Adipocyte (in vitro differentiated cells): ENCODE measurements around the gene GRIA3.
A peak's percentile ranks its signal among the peaks of the same experiment; 100 is the strongest.
"Not testable (repeated sequence)": the region's sequence is repeated elsewhere in the genome, so short reads cannot be mapped to it uniquely, and the experiment has no call there.

Experiments
- DNase-seq: peaks from one replicate; pipeline ENCODE4 v3.0.0-alpha.2; 2015; ENCODE audit warnings: low read depth
- H3K27me3 ChIP-seq: replicated peaks from 2 replicates; pipeline ENCODE4 v1.7.0; 2013; ENCODE audit warnings: mild to moderate bottlenecking, low read length, moderate library complexity; ENCODE audit not compliant: control insufficient read depth, insufficient read depth
- H3K36me3 ChIP-seq: 2 replicates; pipeline ENCODE4 v1.7.0; 2013; ENCODE audit warnings: low read length, mild to moderate bottlenecking, moderate library complexity; ENCODE audit not compliant: control insufficient read depth, insufficient read depth, severe bottlenecking
- H3K4me1 ChIP-seq: 2 replicates; pipeline ENCODE4 v1.7.0; 2013; ENCODE audit warnings: mild to moderate bottlenecking, low read length, moderate library complexity; ENCODE audit not compliant: control insufficient read depth, insufficient read depth
- H3K4me3 ChIP-seq: 2 replicates; pipeline ENCODE4 v1.7.0; 2013; ENCODE audit warnings: mild to moderate bottlenecking, low read length, moderate library complexity
- H3K9ac ChIP-seq: 2 replicates; pipeline ENCODE4 v1.7.0; 2013; ENCODE audit warnings: mild to moderate bottlenecking, low read length, moderate library complexity
- H3K9me3 ChIP-seq: 2 replicates; pipeline ENCODE4 v1.7.0; 2013; ENCODE audit warnings: mild to moderate bottlenecking, low read length, moderate library complexity; ENCODE audit not compliant: control insufficient read depth

Gene GRIA3

DNA sequence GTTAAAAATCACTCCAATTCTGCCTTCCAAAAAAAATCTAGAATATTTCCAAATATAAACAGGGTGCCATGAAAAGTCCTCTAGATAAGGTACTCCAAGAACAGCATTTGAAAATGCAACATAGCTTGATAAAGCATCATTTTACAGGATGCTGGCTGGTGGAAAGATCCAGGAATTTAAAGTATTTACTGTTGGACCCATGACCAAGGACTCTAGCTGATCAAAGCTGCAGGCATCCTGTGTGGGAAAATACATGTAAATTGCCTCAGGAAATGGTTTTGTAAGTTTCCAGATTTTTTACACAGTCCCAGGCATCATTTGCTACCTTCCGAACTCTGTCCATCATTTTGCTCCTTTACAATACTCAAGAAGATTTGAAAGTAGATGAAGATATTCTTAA, 164.4 kb downstream of the GRIA3 start:
- DNase-seq: peak; percentile 28
- H3K9me3 ChIP-seq: no peaks in the 10 kb centered on the region
- no peak overlapping the region for H3K9ac ChIP-seq
- no peaks in the 10 kb centered on the region for H3K36me3 ChIP-seq
- no peaks in the 10 kb centered on the region for H3K4me1 ChIP-seq
- H3K4me3 ChIP-seq: no peak overlapping the region
- peaks cover 3% of the 10 kb centered on the region for H3K27me3 ChIP-seq

DNA sequence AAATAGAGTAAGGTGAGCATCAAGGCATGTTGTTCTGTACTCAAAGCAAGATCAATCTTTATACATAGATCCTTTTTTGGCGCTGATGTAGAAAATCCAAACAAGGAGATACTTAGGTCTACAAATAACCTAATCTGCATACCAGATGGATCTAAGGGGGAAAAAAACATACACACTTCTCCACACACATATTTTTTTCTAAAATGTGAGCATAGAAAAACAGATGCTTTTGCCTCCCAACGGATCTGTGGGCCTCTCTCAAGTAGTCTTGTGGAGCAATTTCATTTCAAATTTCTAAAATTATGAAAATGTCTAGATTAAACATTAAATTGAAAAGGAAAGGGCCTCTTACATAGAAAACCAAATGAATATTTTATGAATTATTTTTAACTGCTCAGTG, 166.1 kb downstream of the GRIA3 start:
- Histone ChIP-seq H3K36me3 (no peaks in the 10 kb centered on the region), H3K9me3 (no peaks in the 10 kb centered on the region), H3K9ac (no peak overlapping the region), H3K27me3 (peaks cover 3% of the 10 kb centered on the region), H3K4me1 (peaks cover 7% of the 10 kb centered on the region), H3K4me3 (no peak overlapping the region)
- DNase-seq: no peak

DNA sequence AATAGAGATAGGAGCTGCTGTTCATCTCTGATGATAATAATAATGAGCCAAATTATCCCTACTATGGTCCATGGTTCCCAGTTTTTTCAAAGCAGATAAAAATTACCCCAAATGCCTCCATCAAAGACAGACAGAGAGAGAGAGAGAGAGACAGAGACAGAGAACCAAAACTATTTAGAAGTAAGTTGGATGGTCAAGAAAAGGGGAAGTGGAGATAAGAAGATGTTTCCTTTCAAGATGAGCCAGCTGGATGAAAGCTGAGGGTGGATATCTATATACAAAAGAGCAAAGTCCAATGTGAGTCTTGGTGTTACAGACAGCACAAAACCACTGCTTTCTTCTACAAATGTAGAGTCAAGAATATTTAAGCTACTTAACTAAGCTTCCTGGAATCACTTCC, 173.9 kb downstream of the GRIA3 start:
- Histone ChIP-seq H3K4me1 (peaks cover 7% of the 10 kb centered on the region), H3K27me3 (no peaks in the 10 kb centered on the region), H3K4me3 (no peak overlapping the region), H3K9me3 (no peaks in the 10 kb centered on the region), H3K36me3 (peaks cover 4% of the 10 kb centered on the region), H3K9ac (no peak overlapping the region)
- DNase-seq: no peak

DNA sequence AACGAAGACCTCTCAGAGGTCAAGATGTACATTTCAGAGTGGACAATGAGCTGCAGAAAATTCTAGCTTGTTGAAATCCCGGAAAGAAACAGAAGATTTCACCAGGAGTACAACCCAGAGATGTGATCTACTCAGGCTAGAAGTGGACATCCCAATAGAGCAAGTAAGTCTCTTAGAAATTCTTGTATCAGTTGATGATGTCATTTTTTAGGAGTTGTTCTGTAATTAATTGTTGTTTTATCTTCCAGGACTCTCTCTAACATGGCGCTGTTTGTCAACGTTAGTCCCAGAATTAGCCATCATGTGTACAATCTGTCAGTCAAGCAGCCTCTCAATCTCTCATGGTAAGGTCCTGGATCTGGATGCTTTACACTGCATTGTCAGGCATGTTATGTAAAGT, 174.4 kb downstream of the GRIA3 start:
- DNase-seq: no peak

DNA sequence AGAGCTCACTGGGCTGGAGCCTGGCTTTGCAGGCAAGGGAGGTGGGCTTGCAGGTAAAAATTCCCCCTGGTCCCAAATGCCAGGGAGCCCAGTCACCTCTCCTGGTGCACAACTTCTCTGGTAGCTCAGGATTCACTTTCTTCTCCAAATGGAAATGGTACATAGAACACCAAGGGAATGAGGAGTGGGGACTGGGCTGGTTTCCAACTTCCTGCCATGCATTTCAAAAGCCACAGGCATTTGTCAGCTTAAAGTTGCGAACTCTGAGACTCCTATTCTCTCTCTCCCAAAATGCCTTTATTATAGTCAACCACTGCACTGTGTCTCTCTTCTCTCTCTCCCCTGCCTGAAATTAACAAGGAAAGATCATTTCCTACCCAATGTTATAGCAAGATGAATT, 177.3 kb downstream of the GRIA3 start:
- Histone ChIP-seq H3K9ac (no peak overlapping the region), H3K27me3 (no peaks in the 10 kb centered on the region), H3K36me3 (peaks cover 4% of the 10 kb centered on the region), H3K4me1 (no peaks in the 10 kb centered on the region), H3K4me3 (no peak overlapping the region), H3K9me3 (no peaks in the 10 kb centered on the region)
- peak; percentile 47 for DNase-seq

More for the DNA sequence above, 174.4 kb downstream of the GRIA3 start:
- Histone ChIP-seq H3K4me3 (no peak overlapping the region), H3K9me3 (no peaks in the 10 kb centered on the region), H3K27me3 (no peaks in the 10 kb centered on the region), H3K36me3 (peaks cover 4% of the 10 kb centered on the region), H3K9ac (no peak overlapping the region), H3K4me1 (peaks cover 7% of the 10 kb centered on the region)

DNA sequence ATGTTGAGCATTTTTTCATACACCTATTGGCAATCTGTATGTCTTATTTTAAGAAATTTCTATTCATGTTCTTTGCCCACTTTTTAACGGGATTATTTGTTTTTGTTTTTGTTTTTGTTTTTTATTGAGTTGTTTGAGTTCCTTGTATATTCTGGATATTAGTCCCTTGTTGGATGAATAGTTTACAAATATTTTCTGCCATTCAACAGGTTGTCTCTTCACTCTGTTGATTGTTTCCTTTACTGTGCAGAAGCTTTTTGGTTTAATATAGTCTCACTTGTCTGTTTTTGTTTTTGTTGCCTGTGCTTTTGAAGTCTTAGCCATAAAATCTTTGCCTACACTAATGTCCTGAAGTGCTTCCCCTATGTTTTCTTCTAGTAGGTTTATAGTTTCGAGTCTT, 202.1 kb downstream of the GRIA3 start:
- not testable (repeated sequence) for H3K9ac ChIP-seq, H3K4me3 ChIP-seq, H3K9me3 ChIP-seq, H3K27me3 ChIP-seq, DNase-seq, H3K4me1 ChIP-seq, H3K36me3 ChIP-seq

DNA sequence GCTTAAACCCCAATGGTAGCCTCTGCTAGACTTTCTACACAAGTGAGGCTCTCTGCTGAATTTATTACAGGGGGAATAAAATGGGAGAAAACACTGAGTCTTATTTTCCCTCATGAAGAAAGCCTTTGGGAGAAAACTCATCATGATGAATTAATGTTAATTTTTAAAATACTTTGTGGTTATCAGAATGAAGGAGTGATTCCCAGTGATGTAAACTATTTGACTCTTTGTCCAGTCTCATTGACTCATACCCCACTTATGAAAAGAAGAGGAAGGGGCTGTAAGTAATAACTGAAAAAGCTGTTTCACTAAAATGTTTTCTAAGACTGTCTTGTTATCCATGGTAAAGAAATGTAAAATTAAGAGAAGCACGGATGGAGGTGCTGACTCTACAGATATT, 208.8 kb downstream of the GRIA3 start:
- Histone ChIP-seq H3K9ac (no peak overlapping the region), H3K4me1 (no peaks in the 10 kb centered on the region), H3K36me3 (no peaks in the 10 kb centered on the region), H3K27me3 (no peaks in the 10 kb centered on the region), H3K9me3 (peaks cover 7% of the 10 kb centered on the region), H3K4me3 (no peak overlapping the region)
- DNase-seq: no peak

DNA sequence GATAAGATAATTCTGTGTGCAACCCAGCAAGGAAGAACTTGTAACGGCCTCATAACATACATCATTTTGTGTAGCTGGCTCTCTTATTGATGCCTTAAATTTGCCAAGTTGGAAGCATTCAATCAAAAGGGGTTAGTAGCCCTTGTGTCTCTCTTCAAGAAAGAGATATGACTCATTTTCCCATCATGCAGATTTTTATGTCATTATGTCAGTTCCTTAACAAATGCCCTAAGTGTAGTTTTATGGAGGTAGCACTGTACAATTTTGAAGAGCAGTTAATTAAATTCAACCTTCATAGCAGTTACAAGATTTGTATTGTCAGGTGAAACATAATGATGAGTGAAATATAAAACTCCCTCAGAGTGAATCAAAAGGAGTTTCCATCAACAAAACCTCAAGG, 215.6 kb downstream of the GRIA3 start:
- no peak overlapping the region for H3K9ac ChIP-seq
- no peaks in the 10 kb centered on the region for H3K36me3 ChIP-seq
- H3K4me1 ChIP-seq: no peaks in the 10 kb centered on the region
- no peak overlapping the region for H3K4me3 ChIP-seq
- no peak for DNase-seq
- H3K27me3 ChIP-seq: no peaks in the 10 kb centered on the region
- no peaks in the 10 kb centered on the region for H3K9me3 ChIP-seq

DNA sequence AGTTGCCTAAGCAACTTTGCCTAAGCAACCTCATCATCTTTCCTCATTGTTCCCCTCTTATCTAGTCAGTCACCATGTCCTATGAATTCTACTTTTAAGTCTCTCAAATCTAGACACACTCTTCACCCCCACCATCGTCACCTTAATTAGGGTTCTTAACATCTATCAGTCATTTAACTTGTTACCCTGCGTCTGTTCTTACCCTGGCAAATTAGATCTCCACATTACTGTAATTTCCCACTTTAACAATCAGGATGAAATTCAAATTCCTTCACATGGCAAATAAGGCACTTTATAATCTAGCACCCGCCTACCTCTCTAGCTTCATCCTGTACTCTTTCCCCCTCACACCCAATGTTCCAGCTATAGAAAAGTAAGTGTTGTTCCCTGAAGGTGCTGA, 221.2 kb downstream of the GRIA3 start:
- H3K4me1 ChIP-seq: peaks cover 7% of the 10 kb centered on the region

DNA sequence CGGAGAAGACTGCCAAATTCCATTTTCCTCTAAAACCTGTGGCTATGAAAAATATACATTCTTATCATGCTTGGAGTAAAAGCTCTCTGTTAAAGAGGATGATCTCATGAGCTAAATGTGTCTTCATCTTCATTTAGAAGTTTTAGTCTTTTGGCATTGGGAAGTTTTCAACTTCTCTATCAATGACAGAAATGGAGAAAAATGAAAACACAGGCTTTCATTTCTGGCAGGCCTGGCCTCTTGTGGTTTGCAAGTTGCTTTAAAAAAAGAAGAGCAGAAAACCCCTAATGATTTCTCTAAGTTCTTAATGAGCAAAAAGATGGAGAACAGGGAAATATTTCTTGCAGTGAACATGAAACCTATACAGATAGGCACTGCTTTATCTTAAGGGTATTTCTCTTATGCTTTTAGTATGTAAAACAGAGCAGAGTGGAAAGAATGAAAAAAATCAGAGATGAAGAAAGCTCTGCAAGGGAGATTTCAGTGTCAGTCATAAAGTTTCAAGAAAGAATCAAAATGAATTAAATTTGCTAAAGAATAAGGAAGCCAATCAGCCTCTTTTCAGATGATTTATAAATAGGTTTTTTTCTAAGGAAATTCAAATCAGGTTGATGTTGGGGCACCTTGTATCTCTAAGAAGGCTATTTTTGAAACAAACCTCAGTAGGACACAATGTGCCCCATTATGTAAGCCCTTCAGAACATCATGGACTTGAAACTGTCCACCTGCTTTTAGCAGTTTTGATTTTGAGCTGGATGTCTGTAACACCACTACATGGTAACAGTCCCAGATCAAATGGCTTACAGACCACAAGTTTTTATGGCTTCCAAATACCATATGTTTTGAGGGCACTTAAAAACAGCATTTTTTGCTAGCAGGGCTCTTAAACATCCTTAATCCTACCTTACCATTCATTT, 225.0 kb downstream of the GRIA3 start:
- no peaks in the 10 kb centered on the region for H3K9me3 ChIP-seq
- DNase-seq: peak; percentile 34
- no peaks in the 10 kb centered on the region for H3K27me3 ChIP-seq
- H3K4me1 ChIP-seq: peaks cover 12% of the 10 kb centered on the region
- no peak overlapping the region for H3K4me3 ChIP-seq
- no peaks in the 10 kb centered on the region for H3K36me3 ChIP-seq
- no peak overlapping the region for H3K9ac ChIP-seq

More for the DNA sequence above, 221.2 kb downstream of the GRIA3 start:
- no peaks in the 10 kb centered on the region for H3K9me3 ChIP-seq
- H3K36me3 ChIP-seq: no peaks in the 10 kb centered on the region
- H3K27me3 ChIP-seq: no peaks in the 10 kb centered on the region
- no peak overlapping the region for H3K4me3 ChIP-seq
- no peak for DNase-seq
- H3K9ac ChIP-seq: no peak overlapping the region

DNA sequence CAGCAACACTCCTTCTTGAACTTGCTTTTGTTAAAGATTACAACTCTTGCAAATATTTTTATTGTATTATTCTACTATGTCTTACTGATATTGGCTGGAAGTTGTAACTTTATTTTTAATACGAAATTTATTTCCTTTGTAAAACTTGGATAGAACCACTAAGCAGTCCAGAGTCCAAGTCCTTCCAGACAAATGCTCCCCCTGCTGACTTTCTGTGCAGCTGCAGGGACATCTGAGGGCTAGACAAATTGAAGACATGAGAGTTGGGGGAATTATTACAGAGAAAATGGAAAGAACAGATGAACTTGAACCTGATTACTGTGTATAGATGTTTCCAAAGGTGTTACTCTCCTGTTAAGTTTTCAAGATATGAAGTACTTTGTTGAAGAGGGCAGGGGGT, 238.8 kb downstream of the GRIA3 start:
- peak; percentile 54 for DNase-seq
- no peak overlapping the region for H3K9ac ChIP-seq
- no peaks in the 10 kb centered on the region for H3K36me3 ChIP-seq
- no peaks in the 10 kb centered on the region for H3K27me3 ChIP-seq
- peaks cover 22% of the 10 kb centered on the region for H3K4me1 ChIP-seq
- no peak overlapping the region for H3K4me3 ChIP-seq
- H3K9me3 ChIP-seq: no peaks in the 10 kb centered on the region

DNA sequence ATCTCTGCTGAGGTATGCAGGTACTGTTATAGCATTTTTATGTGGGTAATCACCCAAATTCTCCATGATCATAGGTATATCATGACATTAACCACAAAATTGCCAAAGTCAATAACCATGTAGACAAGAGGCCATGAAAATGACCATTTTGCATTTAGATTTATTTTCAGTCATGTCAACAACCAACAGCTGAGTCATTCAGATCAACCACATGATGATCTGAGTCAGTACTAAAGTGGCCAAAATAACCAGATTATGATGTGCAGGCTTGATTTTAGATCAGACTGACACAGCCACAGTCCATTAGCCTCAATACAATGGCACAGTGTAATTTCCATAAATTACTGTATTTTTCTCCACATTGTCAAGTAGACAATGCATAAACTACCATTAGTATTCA, 240.5 kb downstream of the GRIA3 start:
- Histone ChIP-seq H3K4me3 (no peak overlapping the region), H3K4me1 (peaks cover 22% of the 10 kb centered on the region), H3K9me3 (no peaks in the 10 kb centered on the region), H3K9ac (peak overlapping the region; percentile 31), H3K36me3 (no peaks in the 10 kb centered on the region), H3K27me3 (no peaks in the 10 kb centered on the region)
- peak; percentile 58 for DNase-seq
